NCI-H1105 treated with DMSO at 0.1 percent for 48 hours (cell line): ENCODE measurements around the gene PPP2R2C.
A peak's percentile ranks its signal among the peaks of the same experiment; 100 is the strongest.

Experiments
- DNase-seq: peaks from one replicate; lab custom pipeline; 2025; lab: John Stamatoyannopoulos, UW

Gene PPP2R2C

GRCh38 chr4:6345096-6345830 lies 127.2 kb downstream of the PPP2R2C start:
- DNase-seq = no peak

- no peak for DNase-seq
Observed at GRCh38 chr4:6343939-6344408, 128.4 kb downstream of the PPP2R2C start.

GRCh38 chr4:6342530-6343293 lies 129.7 kb downstream of the PPP2R2C start:
- DNase-seq = peak; percentile 43

- no peak for DNase-seq
Observed at GRCh38 chr4:6341696-6342095, 130.7 kb downstream of the PPP2R2C start.

- DNase-seq = no peak
Observed at GRCh38 chr4:6340446-6341015, 131.9 kb downstream of the PPP2R2C start.

- no peak for DNase-seq
Observed at GRCh38 chr4:6339818-6340445, 132.5 kb downstream of the PPP2R2C start.

- no peak for DNase-seq
Observed at GRCh38 chr4:6338951-6339817, 133.2 kb downstream of the PPP2R2C start.

GRCh38 chr4:6338175-6338950 lies 134.1 kb downstream of the PPP2R2C start:
- no peak for DNase-seq

- no peak for DNase-seq
Observed at GRCh38 chr4:6337331-6337935, 135.0 kb downstream of the PPP2R2C start.

GRCh38 chr4:6336166-6336565 lies 136.2 kb downstream of the PPP2R2C start:
- no peak for DNase-seq

GRCh38 chr4:6335040-6335590 lies 137.3 kb downstream of the PPP2R2C start:
- DNase-seq = no peak

GRCh38 chr4:6334203-6334887 lies 138.1 kb downstream of the PPP2R2C start:
- no peak for DNase-seq

GRCh38 chr4:6333301-6334202 lies 138.9 kb downstream of the PPP2R2C start:
- no peak for DNase-seq

GRCh38 chr4:6332669-6333050 lies 139.8 kb downstream of the PPP2R2C start:
- DNase-seq = no peak

- no peak for DNase-seq
Observed at GRCh38 chr4:6332042-6332668, 140.3 kb downstream of the PPP2R2C start.

- no peak for DNase-seq
Observed at GRCh38 chr4:6331468-6331867, 140.9 kb downstream of the PPP2R2C start.

- DNase-seq = no peak
Observed at GRCh38 chr4:6331018-6331417, 141.4 kb downstream of the PPP2R2C start.

GRCh38 chr4:6330384-6330767 lies 142.0 kb downstream of the PPP2R2C start:
- no peak for DNase-seq
